Transverse colon (tissue), 3 donors: Measurements from ENCODE around the gene SLC6A13.

Experiments used
- POLR2A ChIP-seq: fragments of 450-650 bp; IDR thresholded peaks from one replicate; pipeline ENCODE4 v1.6.1; 2016; ENCODE audit warnings: antibody characterized with exemption, mild to moderate bottlenecking, moderate library complexity
- TF ChIP-seq, protein P1 (sequence below), 5 experiments: fragments of 200-600 bp in 3 of 5; fragments of 450-650 bp in 2 of 5; sonication (generic) in 3 of 5; IDR thresholded peaks; 1 replicate in 2 of 5; 2 replicates in 3 of 5; pipeline ENCODE4 v1.5.1; 2016 to 2017; ENCODE audit warnings: antibody characterized with exemption in 5 of 5, inconsistent platforms in 3 of 5, mild to moderate bottlenecking in 2 of 5, moderate library complexity in 1 of 5

- TF ChIP-seq, protein P1, sequence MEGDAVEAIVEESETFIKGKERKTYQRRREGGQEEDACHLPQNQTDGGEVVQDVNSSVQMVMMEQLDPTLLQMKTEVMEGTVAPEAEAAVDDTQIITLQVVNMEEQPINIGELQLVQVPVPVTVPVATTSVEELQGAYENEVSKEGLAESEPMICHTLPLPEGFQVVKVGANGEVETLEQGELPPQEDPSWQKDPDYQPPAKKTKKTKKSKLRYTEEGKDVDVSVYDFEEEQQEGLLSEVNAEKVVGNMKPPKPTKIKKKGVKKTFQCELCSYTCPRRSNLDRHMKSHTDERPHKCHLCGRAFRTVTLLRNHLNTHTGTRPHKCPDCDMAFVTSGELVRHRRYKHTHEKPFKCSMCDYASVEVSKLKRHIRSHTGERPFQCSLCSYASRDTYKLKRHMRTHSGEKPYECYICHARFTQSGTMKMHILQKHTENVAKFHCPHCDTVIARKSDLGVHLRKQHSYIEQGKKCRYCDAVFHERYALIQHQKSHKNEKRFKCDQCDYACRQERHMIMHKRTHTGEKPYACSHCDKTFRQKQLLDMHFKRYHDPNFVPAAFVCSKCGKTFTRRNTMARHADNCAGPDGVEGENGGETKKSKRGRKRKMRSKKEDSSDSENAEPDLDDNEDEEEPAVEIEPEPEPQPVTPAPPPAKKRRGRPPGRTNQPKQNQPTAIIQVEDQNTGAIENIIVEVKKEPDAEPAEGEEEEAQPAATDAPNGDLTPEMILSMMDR (IDR thresholded peaks at IDR 0.05) = no peak
- TF ChIP-seq POLR2A = no peak
Measured at GRCh38 chr12:308511-308910, 45.9 kb upstream of the SLC6A13 start.
